GM12873 (cell line): ENCODE data around the gene AMOTL1.
A peak's percentile ranks its signal among the peaks of the same experiment; 100 is the strongest.

Experiments used
- TF ChIP-seq, protein P1 (sequence below): IDR thresholded peaks from 2 replicates; pipeline ENCODE4 v1.5.1; 2012; ENCODE audit warnings: low read depth, mild to moderate bottlenecking, moderate library complexity, low read length, control low read depth; ENCODE audit not compliant: insufficient read depth; ENCODE audit errors: missing control alignments

Gene AMOTL1

DNA sequence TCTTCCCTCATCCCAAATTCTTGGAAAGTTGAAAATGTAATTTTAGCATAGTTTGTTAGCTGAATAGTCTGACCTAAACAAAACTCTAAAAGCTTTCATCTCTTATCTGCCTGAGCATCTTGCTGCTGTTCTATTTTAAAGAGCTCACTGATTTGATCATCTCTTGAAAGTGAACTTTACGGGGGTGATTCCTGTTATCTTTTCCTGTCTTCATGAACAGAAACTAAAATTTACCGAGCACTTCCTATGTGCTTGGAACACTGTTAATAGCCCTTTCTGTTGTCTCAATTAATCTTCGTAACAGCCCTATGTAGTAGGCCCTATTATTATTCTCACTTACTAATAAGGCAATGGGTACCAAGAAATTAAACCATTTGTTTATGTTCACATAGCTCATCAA, 12.3 kb downstream of the AMOTL1 start:
- TF ChIP-seq, protein P1, sequence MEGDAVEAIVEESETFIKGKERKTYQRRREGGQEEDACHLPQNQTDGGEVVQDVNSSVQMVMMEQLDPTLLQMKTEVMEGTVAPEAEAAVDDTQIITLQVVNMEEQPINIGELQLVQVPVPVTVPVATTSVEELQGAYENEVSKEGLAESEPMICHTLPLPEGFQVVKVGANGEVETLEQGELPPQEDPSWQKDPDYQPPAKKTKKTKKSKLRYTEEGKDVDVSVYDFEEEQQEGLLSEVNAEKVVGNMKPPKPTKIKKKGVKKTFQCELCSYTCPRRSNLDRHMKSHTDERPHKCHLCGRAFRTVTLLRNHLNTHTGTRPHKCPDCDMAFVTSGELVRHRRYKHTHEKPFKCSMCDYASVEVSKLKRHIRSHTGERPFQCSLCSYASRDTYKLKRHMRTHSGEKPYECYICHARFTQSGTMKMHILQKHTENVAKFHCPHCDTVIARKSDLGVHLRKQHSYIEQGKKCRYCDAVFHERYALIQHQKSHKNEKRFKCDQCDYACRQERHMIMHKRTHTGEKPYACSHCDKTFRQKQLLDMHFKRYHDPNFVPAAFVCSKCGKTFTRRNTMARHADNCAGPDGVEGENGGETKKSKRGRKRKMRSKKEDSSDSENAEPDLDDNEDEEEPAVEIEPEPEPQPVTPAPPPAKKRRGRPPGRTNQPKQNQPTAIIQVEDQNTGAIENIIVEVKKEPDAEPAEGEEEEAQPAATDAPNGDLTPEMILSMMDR: no peak

DNA sequence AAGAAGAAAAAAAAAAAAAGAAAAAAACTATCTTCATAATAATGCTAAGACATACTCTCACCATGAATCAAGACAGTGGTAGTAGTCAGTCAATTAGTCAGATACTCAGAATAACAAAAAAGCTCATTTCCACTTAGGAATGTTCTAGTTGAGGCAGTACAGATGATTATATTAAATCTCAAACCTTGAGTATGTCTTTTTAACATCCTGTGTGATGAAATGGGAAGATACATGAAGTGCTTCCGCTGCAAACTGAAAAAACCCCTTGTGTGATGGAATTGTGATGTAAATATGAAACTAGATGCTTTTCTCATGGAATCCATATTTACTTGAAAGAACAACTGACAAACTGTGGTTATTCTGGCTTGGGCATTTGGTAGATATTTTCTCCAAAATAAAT, 13.7 kb downstream of the AMOTL1 start:
- TF ChIP-seq, protein P1: no peak

DNA sequence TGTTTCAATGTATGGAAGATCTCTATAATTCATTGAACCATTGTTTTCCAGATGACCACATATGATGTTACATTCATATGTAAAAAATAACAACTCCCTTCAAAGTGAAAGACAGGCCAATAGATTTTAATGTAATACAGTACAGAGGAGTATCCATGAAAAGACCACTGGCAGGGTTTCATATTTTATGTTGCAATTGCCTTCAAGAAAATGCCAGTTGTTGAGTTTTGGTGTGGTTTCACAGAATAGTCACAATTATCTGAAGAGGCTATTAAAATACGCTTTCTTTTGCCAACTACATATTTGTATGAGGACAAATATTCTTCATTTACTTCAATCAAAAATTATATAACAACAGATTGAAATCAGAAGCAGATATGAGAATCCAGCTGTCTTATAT, 14.3 kb downstream of the AMOTL1 start:
- TF ChIP-seq, protein P1: no peak

DNA sequence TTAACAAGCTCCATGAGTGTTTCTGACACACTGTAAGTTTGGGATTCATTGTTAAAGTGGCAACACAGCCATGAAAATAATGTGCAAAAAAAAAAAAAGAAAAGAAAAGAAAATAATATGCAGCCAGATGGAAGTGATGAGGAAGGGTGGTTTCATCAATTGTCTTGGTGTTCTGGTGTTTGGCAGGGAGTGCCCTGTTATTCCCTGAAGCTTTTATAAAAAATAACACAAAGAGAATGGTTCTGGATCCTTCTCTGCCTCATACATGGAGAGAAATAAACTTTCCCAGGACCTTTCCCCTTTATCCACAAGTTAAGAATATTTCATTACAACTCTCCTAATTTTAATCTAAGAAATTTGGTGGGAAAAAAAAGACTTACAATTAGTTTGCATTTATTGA, 16.7 kb downstream of the AMOTL1 start:
- TF ChIP-seq, protein P1: no peak

DNA sequence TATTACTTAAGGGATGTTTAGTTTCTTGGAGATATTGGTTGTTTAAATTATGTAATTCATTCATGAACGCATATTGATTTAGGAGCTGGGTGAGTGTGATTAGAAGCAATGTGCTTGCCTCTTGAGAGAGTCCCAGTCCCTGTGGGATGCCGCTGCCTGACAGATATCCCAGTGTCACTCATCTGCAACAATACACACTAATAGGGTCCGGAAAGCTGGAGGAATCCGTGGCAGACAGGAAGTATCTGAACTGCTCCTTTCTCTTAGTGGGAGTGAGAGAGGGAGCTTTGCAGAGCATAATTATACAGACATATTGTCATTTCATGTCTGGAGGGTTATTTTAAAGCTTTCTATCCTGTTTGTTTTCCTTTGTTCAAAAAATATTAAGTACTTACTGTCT, 17.4 kb downstream of the AMOTL1 start:
- TF ChIP-seq, protein P1: no peak

DNA sequence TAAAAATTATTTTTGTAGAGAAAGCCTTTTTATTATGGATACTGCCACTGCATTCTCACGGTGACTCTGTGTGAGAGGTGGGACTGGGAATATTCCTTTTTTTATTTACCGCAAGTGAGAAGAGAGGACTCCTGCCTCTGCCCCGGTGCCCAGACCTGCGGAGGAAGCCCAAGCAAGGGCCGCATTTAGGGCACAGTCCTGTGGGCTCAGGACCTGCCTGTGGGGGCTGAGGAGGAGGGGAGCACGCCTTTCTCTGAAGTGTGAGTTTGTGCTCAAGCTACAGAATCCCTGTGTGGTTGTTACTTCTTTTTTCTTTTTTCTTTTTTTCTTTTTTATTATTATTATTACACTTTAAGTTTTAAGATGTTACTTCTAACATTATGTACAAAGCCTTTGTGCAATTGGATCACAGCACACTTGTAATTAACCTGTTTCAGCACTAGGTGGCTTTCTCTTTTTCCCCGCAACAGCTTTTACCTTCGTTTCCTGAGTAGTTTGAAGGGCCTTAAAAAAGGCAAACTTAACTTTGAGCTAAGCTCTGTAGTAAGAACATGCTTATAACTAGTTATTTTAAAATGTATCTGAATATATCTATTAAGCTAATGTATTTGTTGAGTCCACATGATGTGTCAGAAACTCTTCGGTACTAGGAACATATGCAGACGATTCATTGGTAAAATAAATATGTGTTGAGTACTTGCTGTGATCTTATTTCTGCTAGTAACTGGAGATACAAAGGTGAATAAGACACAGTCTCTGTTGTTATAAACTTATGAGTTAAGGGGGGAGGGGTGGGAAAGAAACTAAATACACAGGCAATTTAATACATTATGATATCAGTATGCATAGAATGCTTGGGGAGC, 18.3 kb downstream of the AMOTL1 start:
- TF ChIP-seq, protein P1: peak; percentile 56

DNA sequence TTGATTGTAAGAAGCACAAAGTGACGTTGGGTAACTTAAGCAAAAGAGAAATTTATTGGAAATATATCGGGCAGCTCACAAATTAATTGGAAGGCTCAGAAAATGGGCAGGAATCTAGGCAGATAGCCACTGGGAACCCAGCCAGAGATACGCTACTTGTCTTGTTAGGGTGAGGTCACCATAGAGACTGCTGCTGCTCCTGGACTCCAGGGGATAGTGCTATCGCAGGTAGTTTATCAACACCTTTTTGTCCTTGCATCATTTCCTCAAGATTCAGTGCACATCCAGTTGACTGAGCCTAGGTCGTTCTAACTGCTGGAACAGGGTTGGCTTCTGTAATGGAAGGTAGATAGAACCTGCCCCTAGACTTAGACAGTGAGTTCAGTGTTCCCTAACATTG, 19.6 kb downstream of the AMOTL1 start:
- TF ChIP-seq, protein P1: no peak
